GM18499 (cell line): ENCODE data around the gene VAMP2.

Experiments used
- ATAC-seq: cut with Tn5 transposase; IDR thresholded peaks from one replicate; pipeline ENCODE4 v1.9.1; 2021; ENCODE audit warnings: moderate number of reproducible peaks; ENCODE audit not compliant: insufficient read depth, unreplicated experiment

VAMP2 gene

DNA sequence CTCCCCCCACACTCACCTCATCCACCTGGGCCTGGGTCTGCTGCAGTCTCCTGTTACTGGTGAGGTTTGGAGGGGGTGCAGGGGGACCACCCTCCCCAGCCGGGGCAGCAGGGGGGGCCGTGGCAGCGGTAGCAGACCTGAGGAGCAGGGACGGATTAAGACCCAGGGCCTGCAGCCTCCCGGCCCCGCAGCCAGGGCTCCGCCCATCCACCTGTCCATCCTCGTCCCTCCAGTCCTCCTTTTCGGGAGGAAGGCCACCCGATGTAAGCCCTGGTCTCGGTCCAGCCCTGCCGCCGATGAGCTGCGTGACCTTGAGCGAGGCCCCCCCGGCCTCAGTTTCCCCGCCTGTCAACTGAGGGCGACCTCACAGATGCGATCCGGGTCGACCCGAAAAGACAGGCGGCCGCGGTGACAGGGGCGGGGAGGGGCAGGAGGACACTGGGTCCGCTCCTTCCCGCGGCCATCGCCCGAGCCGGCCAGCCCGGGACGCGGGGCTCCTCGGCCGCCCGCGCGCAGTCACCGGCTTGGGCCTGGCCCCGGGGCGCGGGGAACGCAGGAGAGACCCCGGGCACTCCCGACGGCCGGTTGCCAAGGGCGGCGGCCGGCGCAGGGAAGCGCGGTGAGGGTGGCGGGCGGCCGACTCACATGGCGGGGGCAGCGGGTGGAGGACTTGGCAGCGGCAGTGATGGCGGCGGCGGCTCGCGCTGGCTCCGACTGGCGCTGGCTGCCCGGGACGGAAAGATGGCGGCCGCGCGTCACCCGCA, at the start of gene VAMP2:
VAMP2 (minus strand) TSS at position 716 of the 764 bp plus-strand sequence; CDS start at position 647, 69 bp downstream.
- no peak for ATAC-seq

DNA sequence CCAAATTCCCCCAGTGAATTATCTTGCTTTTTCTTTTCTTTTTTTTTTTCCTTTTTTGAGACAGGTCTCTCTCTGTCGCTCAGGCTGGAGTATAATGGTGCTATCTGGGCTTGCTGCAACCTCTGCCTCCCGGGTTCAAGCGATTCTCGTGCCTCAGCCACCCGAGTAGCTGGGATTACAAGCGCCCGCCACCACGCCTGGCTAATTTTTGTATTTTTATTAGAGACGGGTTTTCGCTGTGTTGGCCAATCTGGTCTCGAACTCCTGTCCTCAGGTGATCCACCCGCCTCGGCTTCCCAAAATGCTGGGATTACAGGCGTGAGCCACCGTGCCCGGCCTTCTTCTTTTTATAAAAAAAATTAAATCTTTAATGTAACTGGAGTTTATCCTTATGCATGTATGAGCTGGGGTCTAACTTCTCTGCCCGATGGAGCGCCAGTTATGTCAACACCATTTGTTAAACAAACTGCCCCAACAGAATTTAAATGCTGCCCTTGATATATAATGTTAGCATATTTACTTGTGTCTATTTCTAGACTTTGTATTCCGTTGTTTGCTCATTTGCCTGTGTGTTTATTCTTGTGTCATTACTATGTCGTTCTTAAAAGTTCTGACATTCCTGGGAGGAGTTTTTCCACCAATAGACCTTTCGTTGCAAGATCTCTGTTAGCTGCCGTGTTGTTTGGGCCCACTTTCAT, 48.2 kb upstream of the VAMP2 start:
- ATAC-seq = no peak

DNA sequence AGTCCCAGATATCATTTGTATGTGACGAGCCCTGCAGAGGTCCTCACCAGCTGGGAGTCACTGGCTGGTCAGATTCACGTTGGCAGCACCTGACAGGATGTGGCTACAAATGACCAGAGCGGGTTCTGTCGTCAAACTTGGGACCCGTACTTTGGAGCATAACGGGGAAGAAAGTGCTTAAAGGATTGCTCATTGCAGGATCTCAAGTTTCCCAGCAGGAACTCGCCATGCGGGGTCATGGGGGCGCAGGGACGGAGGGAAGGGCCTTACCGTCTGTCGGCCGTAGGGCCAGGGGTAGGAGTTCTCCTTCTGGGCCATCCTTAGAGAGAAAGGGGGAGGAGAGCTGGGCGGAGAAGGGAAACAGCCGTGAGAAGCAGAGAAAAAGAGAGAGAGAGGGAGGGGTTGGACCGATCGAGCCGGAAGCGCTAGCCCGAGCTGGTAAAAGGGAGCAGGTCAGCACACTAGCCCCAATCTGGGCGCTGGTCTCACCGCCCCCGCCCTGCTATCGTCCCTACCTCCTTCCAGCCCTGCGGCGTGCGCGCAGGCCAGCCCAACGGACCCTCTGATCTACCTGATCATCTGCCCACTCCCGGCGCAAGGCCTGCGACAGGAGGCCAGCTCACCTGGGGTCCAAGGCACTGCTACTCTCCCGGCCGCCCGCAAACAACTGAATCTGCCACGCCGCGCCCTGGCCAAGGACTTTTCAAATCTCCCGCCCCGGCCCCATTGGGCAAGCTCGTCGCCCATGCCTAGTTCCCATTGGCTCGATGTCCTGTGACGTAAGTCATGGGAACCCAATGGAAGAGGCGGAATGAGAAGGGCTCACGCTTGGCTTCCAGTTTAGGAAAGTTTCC, 47.4 kb upstream of the VAMP2 start, which contains the start of gene AURKB:
AURKB (minus strand) TSS at position 669 of the 854 bp plus-strand sequence; CDS start at position 318, 351 bp downstream.
- ATAC-seq = peak; percentile 69

DNA sequence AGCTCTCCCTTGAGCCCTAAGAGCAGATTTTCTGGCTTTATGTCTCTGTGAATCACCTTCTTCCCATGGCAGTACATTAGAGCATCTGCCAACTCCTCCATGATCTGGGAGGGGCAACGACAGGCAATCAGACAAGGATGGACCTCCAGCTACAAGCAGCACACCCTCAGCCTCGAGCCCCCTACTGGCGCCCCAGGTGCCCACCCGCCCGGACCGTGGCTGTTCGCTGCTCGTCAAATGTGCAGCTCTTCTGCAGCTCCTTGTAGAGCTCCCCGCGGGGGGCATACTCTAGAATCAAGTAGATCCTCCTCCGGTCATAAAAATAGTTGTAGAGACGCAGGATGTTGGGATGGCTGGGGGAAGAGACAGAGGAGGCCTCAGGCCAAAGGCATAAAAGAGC, 43.8 kb upstream of the VAMP2 start:
- no peak for ATAC-seq

DNA sequence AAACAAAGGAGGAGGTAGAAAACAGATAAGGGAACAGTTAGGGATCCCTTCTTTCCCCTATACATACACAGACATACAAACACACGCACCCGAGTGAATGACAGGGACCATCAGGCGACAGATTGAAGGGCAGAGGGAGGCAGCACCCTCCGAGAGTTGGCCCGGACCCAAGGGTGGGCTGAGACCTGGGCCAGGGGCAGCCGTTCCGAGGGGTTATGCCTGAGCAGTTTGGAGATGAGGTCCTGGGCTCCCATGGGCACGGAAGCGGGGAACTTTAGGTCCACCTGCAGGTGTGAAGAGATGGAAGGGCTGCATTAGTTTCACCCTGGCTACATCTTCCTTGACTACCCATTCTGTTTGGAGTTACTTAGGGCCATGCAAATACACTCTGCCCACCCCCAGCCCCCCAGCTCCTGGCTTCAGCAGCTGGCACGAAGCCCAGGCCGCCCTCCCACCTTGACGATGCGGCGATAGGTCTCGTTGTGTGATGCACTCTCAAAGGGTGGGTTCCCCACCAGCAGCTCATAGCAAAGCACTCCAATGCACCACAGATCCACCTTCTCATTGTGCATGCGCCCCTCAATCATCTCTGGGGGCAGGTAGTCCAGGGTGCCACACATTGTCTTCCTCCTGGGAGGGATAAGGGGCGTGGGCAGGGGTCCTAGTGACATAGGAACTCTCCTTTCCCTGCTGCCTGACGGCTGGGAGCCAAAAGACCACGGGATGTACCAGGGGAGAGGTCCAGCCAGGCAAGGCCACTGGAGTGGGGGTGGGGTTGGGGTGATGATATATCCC, 42.2 kb upstream of the VAMP2 start:
- ATAC-seq = no peak

DNA sequence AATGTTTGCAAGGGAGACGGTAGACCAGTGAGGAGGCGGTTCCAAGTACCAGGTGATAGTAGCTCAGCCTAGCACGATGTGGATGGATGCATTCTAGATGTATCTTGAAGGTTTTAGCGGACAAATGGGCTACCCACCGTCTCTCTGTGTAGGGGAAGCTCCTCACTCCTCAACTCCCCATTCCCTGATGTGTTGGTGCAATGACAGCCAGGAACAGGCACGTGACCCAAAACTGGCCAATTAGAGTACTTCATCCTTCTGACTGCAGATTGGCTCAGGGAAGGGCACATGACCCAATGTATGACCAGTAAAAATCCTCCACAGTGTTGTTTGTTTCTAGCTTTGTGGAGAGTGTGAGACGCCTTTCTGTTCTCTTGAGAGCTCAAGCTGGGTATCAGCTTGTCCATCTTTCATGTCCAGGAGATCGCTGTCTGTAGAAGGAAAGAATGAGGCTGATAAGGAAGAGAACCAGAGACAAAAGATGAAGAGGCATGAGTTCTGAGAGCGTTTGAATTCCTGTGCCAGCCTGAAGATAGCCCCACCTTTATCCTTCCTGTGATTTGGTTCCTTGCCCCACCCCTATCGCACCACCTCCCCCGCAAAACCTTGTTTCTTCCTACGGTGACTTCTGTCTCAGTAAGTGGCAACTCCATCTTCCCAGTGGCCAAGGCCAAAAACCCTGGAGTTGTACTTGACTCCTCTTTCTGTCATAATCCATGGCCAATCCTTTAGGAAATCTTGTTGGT, 29.5 kb upstream of the VAMP2 start:
- ATAC-seq = no peak

DNA sequence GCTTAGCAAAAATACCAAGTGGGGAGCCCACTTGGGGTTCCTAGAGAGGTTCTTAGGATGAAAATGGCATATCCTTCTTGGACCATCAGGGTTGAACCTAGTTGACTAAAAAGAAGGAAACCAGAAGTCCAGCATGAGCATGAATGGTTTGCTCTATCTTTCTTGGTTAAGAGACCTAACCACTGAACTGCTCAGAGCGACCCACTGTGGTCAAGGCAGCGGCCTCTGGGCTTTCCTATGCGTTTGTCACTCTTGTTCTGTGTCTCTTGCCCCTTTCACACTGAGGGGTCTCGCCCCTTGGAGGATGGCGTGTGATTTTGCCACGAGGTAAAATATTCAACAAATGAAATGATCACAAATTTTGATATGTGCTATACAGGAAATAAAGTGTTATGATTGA, 27.8 kb upstream of the VAMP2 start:
- no peak for ATAC-seq

- ATAC-seq = peak; percentile 31
These were observed 27.1 kb upstream of the VAMP2 start, which contains the start of gene BORCS6 for GRCh38 chr17:8189711-8190477. Gene BORCS6, minus strand, starts transcription at chr17:8190180. Its CDS starts 40 bp downstream, at chr17:8190140.

DNA sequence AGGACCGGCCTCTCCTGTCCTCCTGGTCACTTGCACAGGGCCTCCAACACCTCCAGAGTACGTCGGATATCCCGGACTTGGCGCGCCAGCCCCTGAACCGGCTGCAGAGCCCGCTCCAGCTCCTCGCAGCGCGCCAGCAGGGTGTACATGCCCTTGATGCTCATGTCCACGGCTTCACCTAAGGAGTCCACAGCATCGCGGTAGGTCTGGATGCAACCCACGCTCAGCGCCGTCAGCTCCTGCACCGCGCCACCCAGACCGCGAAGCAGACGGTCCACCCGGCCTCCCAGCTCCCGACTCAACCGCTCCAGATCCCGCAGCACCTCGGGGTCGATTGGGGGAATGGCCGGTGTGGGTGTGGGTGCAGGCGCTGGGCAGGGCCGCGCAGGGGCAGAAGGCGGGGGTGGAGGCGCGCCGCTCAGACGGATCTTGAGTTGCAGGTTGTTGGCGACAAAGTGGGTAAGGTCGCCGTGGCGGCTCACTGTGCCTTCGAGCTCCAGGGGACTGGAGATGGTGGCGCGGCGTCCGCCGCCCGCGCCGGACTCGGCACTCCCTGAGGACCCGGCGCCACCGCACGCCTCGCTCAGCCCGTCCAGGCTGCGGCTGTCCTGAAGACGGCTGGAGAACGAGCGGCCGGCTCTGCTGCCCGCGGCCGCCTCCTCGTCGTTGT, 26.4 kb upstream of the VAMP2 start:
- no peak for ATAC-seq

DNA sequence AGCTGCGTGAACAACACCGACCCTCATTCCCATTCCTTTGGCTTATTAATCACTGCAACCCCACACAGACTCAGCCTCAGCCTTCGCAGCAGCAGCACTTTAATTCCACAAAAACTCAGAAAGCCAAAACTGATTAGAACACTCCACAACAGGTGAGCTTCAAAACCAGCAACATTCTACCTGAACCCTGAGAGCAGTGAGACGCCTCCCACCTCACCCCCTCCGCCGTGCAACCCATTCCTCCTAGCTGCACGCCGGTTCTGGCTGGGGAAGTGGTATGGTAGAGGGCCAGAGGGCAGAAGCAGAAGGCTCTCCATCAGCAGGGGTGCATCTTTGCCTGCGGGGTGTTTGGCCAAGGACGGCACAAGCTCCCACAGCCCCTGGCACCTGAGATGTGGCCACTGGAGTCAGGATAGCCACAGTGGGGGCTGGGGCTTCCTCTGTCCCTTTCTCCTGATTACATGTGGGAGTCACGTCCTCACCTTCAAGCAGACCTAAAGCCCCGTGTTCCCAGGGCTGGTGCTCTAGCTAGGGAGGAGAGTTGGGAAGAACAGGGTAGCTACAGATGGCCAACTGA, 25.6 kb upstream of the VAMP2 start:
- ATAC-seq = no peak

DNA sequence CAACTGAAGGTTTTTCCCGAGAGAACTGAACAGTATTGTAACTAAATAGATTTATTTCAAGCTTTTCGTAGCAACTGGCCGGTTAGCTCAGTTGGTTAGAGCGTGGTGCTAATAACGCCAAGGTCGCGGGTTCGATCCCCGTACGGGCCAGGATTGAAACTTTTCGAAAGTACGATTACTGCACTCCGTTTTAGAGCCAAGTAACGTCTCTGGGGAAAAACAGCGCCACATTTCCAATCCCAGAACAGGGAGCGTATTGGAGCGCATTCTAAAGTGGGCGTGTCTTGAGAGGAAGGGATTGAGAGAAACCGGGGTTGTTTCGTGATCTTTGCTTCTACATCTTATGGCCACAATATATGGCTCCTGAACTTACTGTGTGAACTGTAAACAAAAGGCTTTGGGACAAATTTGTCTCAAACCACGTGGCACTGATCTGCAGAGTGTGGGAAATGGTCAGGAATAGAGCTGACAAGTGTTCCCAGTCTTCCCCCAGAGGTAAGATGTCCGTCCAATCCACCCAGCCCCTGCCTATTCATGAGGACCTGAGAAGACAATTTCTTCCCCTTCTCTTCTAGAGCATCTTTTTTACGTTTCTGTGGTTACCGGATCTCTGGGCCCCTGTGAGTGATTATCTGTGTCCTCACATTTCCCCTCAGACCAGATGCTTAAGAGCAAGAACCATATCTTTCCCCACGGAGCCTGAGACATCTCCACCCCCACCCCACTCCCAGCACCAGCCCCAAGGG, 24.9 kb upstream of the VAMP2 start:
- no peak for ATAC-seq

- ATAC-seq = no peak
These were observed 24.2 kb upstream of the VAMP2 start for GRCh38 chr17:8186787-8187516.

- no peak for ATAC-seq
These were observed 23.7 kb upstream of the VAMP2 start for GRCh38 chr17:8186446-8186786.

DNA sequence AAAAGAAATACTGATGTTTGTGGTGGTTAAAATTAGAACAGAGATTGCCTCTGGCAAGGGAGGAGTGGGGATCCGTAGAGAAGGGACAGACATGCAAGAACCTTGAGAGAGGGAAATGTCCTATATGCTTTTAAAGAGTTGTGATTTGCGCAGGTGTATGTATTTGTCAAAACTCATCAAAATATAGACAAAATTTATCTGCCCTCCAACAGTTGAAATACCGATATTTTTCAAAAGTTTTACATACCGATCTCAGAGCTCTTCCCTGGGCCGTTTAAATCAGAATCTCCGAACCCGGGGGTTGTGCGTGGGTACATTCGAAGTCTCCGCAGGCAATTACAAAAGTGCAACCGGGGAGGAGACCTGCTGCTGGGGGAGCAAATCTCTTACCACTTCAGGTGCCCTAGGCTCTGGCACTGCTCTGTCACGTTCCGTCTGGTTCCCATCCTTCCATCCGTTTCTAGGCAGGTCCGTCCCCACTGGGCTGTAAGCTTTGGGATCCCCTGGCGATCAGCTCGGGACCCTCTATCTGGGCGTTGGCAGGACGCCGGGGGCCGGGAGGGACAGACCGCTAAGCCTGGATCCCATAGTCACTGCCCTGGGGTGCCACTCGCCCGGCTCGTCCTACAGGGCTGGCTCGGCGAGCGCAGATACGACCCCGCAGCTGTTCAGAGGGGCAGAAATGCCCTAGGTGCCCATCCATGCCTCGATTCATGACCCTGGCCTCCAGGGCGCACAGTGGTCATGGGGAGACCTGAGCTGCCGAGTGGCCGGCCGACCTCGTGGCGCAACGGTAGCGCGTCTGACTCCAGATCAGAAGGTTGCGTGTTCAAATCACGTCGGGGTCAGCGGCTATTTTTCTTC, 23.1 kb upstream of the VAMP2 start:
- ATAC-seq = no peak

DNA sequence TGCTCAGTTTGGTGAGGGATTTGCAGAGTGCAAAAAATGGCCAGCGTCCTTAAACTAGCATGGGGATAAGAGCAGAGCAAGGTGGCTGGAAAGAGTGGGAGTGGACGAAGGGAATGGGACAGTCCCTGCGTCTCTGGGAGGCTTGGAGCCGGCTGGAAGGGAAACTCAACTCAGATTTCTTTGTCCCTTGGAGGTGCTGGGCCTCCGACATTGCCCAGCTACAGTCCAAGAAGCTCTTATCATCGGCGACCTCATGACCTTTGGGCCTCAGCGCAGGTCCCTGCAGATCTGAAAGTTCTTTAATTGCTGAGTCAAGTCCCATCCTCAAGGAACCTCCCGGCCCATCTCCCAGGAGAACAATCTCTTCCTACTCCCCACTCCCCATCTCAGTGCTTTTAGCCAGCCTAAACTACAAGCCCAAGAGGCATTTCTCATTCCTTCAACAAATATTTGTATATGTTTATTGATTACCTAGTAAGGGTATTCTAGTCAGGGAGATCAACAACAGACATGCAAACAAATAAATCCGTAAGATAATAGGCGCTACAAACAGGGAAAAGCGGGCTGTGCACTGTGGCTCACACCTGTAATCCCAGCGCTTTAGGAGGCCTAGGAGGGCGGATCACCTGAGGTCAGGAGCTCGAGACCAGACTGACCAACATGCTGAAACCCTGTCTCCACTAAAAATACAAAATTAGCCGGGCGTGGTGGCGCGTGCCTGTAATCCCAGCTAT, 14.4 kb upstream of the VAMP2 start:
- no peak for ATAC-seq
